Measurements from ENCODE around the gene ADIPOR2.

ADIPOR2 gene

DNA sequence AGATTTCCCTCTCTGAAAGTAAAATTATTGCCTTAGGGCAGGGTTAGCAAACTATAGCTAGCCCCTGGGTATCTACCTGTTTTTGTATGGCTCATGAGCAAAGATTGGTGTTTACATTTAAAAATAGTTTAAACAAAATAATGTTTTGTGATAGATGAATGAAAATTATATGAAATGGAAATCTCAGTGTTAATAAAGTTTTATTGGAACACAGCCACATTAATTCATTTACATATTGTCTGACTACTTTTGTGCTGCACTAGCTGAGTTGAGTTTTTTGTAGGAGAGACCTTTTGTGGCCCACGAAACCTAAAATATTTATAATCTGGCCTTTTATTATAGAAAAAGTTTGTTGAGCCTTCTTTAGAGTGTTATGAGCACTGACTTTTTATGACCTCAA lies 48.5 kb downstream of the ADIPOR2 start:
- no peak for DNase-seq

- DNase-seq = no peak
Measured at GRCh38 chr12:1740161-1740948, 49.5 kb downstream of the ADIPOR2 start.

- no peak for DNase-seq
Measured at GRCh38 chr12:1741154-1741949, 50.5 kb downstream of the ADIPOR2 start.

DNA sequence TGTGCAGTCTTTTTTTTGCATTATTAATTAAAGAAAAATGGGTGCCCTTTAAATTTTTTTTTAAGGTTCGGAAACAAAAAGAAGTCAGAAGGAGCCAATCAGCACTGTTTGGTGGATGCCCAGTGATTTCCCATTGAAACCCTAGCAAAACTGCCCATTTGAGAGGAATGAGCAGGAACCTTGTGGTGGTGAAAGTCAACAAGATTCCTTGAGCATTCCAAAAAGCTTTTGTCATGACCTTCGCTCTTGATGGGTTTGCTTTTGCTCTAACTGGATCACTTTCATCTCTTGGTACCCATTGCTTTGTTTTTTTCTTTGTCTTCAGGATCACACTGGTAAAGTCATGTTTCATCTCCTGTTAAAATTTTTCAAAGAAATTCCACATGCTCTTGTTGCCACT lies 54.1 kb downstream of the ADIPOR2 start:
- DNase-seq = no peak

- no peak for DNase-seq
Measured at GRCh38 chr12:1747609-1748008, 56.7 kb downstream of the ADIPOR2 start.

DNA sequence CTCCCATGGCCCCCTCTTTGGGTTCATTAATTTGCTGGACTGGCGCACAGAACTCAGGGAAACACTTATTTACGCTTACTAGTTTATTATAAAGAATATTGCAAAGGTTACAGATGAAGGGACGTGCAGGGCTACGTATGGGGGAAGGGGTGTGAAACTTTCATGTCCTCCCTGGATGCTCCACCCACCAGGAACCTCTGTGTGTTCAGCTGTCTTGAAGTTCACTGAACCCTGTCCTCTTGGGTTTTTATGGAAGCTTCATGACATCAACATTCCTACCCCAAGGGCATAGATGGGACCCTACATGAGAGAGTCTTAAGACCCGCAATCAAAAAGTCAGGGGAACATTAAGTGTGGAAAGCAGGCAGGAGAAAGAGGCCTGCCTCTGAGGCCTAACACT lies 58.1 kb downstream of the ADIPOR2 start:
- no peak for DNase-seq

DNA sequence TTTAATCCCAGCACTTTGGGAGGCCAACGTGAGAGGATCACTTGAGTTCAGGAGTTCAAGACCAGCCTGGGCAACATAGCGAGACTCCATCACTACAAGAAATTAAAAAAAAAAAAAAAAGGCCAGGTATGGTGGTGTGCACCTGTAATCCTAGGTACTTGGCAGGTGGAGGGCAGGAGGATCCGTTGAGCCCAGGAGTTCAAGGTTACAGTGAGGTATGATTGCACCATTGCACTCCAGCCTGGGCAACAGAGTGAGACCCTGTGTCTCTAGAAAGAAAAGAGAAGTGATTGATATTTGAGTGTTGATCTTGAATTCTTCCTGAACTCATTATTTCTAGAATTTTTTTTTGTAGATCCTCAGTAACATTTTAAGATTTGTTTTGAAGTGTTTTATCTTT lies 59.4 kb downstream of the ADIPOR2 start:
- no peak for DNase-seq

DNA sequence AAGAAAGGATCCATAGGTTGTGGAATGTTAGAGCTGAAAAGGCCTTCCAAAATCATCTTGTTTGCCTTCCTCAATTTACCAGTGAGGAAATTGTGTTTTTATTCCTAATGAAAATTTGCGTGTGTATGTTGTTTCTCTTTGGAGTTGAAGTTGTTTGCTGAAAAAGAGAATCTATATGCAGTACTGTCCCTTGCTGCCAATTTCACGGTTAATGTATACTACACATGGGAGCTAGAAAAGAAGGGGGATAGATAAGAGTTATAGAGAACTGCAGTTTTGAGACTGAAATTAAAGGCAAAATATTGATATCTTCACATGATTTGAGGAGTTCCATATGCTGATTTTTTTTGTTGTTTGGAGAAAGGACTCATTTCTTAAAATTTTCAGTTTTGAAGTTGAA lies 67.5 kb downstream of the ADIPOR2 start:
- no peak for DNase-seq

DNA sequence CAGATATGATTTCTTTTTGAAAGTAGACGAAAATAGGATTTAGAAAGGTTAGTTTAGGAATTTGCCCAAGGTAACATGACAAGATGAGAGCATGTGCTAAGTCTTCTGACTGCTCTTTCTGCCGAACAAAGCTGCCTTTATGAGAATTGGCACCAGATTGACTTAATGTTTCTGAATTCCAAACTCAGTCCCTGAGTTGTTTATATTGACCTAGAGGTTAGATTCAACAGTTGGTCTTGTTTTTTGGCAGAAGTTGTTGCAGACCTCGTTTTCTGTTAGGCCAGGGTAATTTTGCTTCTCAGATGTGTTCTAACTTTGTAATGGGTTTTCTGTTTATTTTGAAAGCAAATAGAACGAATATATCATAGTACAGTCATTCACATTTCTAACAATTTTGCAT lies 68.0 kb downstream of the ADIPOR2 start:
- DNase-seq = no peak

DNA sequence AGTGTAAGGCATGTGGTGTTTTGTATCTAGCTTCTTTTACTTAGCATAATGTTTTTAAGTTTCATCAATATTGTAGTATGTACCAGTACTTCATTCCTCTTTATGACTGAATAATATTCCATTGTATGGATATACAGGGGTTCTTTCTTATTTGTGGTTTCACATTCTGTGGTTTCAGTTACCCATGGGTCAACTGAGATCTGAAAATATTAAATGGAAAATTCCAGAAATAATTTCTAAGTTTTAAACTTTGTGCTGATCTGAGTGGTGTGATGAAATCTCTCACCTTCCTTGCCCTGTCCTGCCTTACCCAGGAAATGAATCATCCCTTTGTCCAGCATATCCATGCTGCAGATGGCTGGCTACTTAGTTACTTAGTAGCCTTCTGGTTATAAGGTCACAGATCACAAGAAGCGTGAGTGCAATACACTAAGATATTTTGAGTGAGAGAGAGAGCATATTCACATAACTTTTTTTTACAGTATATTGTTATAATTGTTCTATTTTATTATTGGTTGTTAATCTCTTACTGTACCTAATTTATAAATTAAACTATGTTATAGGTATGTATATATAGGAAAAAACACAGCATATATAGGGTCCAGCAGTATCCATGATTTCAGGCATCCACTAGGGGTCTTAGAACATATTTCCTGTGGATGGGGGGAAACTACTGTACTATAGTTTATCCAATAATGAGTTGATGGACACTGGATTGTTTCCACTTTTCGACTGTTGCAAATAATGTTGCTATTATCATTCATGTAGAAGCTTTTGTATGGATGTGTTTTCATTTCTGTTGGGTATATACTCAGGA lies 69.9 kb downstream of the ADIPOR2 start:
- no peak for DNase-seq

DNA sequence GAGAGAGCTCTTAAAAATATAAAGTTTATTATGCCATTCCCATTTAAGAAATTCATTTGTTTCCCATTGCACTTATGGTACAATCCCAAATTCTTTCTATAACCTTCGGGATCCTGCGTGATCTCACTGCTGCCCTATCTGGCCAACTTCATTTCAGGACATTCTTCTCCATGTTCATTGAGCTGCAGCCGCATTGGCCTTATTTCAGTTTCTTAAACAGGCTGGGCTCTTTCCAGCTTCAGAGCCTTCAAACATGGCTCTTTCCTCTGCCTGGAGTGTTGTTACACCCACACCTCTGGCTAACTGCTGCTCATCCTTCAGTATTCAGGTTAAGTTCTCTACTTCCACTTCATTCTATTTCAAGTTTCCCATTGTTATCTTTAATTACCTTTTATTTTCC lies 71.0 kb downstream of the ADIPOR2 start:
- no peak for DNase-seq

- DNase-seq = no peak
Measured at GRCh38 chr12:1763153-1763552, 72.3 kb downstream of the ADIPOR2 start.

- DNase-seq = no peak
Measured at GRCh38 chr12:1766110-1766509, 75.2 kb downstream of the ADIPOR2 start.

DNA sequence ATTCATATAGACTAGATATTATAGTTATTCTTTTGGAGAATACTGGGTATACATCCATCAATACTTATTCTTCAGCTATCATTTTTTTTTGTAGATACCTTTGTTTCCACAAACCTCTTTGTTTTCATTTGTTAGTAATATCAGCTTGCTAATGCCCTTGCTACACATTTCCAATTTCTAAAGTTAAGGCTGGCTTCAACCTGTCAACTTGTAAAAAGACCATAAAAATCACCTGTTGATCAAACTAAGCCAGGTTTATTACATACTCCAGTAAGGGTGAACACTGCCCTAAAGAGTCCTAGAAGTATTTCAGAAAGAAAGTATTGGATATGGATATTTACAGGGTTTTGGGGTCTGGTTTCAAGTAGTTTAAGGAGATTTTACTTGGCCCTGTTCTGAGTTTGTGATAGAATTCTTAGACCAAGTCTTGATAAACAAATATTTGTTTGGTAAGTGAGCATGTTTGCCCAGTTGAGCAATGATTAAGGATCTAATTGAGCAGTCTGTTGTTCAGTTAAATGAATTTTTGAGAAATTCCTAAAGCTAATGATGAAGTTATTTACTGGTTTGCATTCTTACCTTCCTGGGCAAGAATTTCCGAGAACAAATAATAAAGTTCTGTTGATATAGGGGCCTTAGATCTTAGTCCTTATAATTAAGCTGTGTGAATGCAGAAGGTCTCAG lies 76.7 kb downstream of the ADIPOR2 start:
- DNase-seq = no peak

GRCh38 chr12:1768615-1769014 lies 77.7 kb downstream of the ADIPOR2 start:
- no peak for DNase-seq

- no peak for DNase-seq
Measured at GRCh38 chr12:1769809-1770494, 79.1 kb downstream of the ADIPOR2 start.

DNA sequence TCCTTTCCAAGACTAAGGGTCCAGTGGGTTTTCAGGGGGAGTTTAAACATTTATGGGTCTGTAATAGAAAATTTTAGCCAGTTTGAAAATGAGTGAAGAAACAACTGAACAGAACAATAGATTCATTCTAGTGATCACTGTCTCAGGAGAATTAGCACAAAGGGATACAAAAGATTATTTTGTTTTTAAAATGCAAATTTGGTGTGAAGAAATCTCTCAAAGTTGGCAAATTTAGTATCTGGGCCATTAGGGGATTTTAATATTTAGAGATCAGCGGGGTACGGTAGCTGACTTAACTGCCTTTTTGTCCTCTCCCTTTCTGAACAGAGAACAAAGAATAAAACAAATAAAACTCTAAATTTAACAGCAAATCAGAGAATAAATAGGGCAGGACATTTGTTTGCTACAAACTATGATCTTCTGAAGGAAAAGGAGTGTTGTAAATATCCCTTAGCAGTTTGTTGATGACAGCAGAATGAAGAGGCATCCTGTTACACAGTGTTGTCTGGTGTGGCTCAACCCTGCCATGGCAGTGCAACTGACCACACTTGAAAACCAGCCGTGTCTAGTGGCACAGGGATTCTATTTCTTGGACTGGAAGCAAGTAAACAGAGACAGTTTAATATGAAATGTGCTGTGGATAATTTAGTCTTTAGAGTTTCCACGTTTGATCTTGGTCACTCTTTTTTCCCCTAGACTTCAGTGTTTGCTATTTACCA lies 83.2 kb downstream of the ADIPOR2 start:
- no peak for DNase-seq

DNA sequence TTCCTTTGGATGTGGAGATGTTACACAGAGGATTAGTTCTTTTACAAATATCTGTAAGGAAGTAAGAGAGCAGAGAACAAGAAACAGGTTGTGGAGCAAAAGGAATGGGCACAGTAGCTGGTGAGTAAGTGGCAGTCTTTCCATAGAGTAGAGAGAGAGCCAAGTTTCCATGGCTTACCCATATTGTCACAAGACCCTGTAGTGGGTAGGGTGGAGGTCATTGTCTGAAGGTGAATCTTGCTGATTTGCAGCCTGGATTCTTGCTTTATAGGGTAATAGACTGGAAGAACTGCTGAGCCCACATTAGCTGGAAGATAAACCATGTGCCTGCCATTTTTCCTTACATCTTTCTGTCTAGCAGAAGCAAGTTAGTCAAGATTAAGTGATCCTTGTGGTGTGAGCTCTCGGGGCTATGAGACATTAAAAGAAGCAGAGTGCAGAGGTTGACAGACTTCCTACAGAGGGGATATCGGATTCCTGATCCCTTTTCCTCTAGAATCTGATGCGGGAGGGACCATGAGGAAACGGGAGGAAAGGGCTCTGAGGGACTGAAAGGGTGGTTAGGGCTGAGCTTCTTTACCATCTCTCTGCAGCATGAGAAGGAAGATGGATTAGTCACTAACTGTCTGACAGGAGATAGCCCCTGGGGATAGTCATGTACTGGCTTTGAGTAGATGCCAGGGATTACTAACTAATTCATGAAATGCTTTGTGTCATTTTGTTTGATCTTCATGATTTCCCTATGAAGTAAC lies 85.5 kb downstream of the ADIPOR2 start:
- DNase-seq = no peak

- DNase-seq = no peak
Measured at GRCh38 chr12:1777798-1778197, 86.9 kb downstream of the ADIPOR2 start.

- DNase-seq = no peak
Measured at GRCh38 chr12:1778911-1779310, 88.0 kb downstream of the ADIPOR2 start.

DNA sequence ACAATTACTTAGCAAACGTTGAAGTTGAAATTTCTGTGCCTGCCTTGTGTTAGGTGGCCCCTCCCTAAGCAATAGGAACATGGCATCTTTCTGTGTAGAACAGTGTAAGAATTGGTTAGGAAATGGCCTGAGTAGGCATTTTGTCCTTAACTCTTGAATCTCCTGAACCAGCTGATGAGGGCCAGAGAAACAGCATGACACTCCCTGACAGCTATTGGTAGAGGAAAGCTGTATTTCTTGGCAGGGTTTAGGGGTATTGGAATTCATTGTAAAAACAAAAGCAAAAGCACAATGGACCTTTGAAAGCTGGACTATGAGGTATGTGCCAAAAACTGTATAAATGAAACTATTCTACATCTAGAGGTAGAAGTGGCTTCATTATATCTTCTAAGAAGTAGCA lies 88.9 kb downstream of the ADIPOR2 start:
- no peak for DNase-seq
